K562 (cell line): ENCODE measurements around the gene PARD6B. TPM values are rescaled to one million over a fixed set of nuclear protein-coding genes. Genes with fewer than 3 reads are reported as not detected.

Experiments
- E2F5 ChIP-seq: sonication (generic); formaldehyde crosslinking; IDR thresholded peaks from 2 replicates; pipeline ENCODE4 v1.8.0; 2022; ENCODE audit warnings: mild to moderate bottlenecking, missing genetic modification reagents
- ESRRB ChIP-seq: fragments of 250-450 bp; sonication (Bioruptor Pico); IDR thresholded peaks from 2 replicates; pipeline ENCODE4 v1.5.0; 2020; ENCODE audit warnings: mild to moderate bottlenecking, moderate library complexity, borderline replicate concordance
- HINFP ChIP-seq: fragments of 450-650 bp; conservative IDR thresholded peaks from 2 replicates; pipeline ENCODE4 v1.6.1; 2016; ENCODE audit warnings: missing genetic modification characterization, low read depth, mild to moderate bottlenecking, control low read depth, missing compliant biosample characterization
- NONO ChIP-seq, 2 experiments: fragments of 200-400 bp in 1 of 2; fragments of 450-650 bp in 1 of 2; formaldehyde crosslinking in 1 of 2; IDR thresholded peaks; 2 replicates each; pipeline ENCODE4 v1.6.1; 2017; ENCODE audit warnings: low read depth in 2 of 2, mild to moderate bottlenecking in 2 of 2, moderate library complexity in 2 of 2, low read length in 1 of 2
- RBM22 ChIP-seq: fragments of 200-400 bp; formaldehyde crosslinking; IDR thresholded peaks from 2 replicates; pipeline ENCODE4 v1.6.1; 2018; ENCODE audit warnings: low read length, low read depth; ENCODE audit not compliant: poor library complexity, severe bottlenecking
- RNF219 ChIP-seq: fragments of 250-450 bp; sonication (Bioruptor Pico); IDR thresholded peaks from 2 replicates; pipeline ENCODE4 v1.5.0; 2022; ENCODE audit warnings: mild to moderate bottlenecking
- SMAD2 ChIP-seq: fragments of 150-350 bp; IDR thresholded peaks from 2 replicates; pipeline ENCODE4 v1.6.1; 2014; ENCODE audit warnings: low read depth, mild to moderate bottlenecking, low read length
- ZKSCAN1 ChIP-seq: fragments of 150-350 bp; IDR thresholded peaks from 2 replicates; pipeline ENCODE4 v1.6.1; 2016; ENCODE audit warnings: low read depth, low read length
- ZNF143 ChIP-seq: sonication (generic); formaldehyde crosslinking; IDR thresholded peaks from 2 replicates; pipeline ENCODE4 v1.9.0; 2022; ENCODE audit warnings: mild to moderate bottlenecking, missing genetic modification reagents
- ZNF311 ChIP-seq: fragments of 250-450 bp; sonication (Bioruptor Pico); IDR thresholded peaks from 2 replicates; pipeline ENCODE4 v1.4.0; 2020; ENCODE audit warnings: mild to moderate bottlenecking, moderate library complexity
- ZNF316 ChIP-seq: fragments of 450-650 bp; IDR thresholded peaks from 2 replicates; pipeline ENCODE4 v1.6.1; 2016
- ZNF41 ChIP-seq: fragments of 250-450 bp; sonication (Bioruptor Pico); conservative IDR thresholded peaks from 2 replicates; pipeline ENCODE4 v1.4.0; 2020; ENCODE audit warnings: mild to moderate bottlenecking
- ZNF584 ChIP-seq: fragments of 200-800 bp; sonication (Bioruptor generic); IDR thresholded peaks from 2 replicates; pipeline ENCODE4 v1.6.1; 2016; ENCODE audit warnings: low read depth, mild to moderate bottlenecking, missing genetic modification characterization, missing compliant biosample characterization
- ZSCAN32 ChIP-seq: fragments of 450-650 bp; formaldehyde crosslinking; IDR thresholded peaks from 2 replicates; pipeline ENCODE4 v1.4.0; 2020; ENCODE audit warnings: mild to moderate bottlenecking, moderate library complexity
- polyA plus RNA-seq, 8 experiments: library from polyadenylated mRNA; depleted of rRNA in 4 of 8; stranded (reverse) in 5 of 8; unstranded in 3 of 8; fragments of >200 nt; fragmentation: Nextera tagmentation in 2 of 8; fragmentation: Illumina TruSeq in 1 of 8; extraction: Ambion mirVana in 2 of 8; extraction: Trizol in 1 of 8; gene quantifications; 2 replicates each; pipeline versions ENCODE4 v1.2.1 to v1.2.3, GENCODE V29; 2011 to 2014; ENCODE audit warnings: inconsistent platforms in 1 of 8, missing spikeins in 1 of 8
- total RNA-seq, 7 experiments: library from RNA; depleted of rRNA in 6 of 7; stranded (reverse); fragments of >200 nt in 6 of 7; fragmentation: Illumina TruSeq in 2 of 7; extraction: Trizol in 2 of 7; gene quantifications; 2 replicates each; pipeline versions ENCODE4 v1.2.1 to v1.2.3, GENCODE V29; 2011 to 2021; ENCODE audit warnings: low replicate concordance in 1 of 7
- TF ChIP-seq, protein P1 (sequence below): fragments of 450-650 bp; IDR thresholded peaks from 2 replicates; pipeline ENCODE4 v1.6.1; 2017; ENCODE audit warnings: mild to moderate bottlenecking, moderate library complexity
- TF ChIP-seq, protein P2 (sequence below): sonication (generic); formaldehyde crosslinking; IDR thresholded peaks from 2 replicates; pipeline ENCODE4 v1.8.0; 2022; ENCODE audit warnings: mild to moderate bottlenecking, missing genetic modification reagents

The PARD6B gene
- total and polyA plus RNA-seq, 9 of the 15 experiments (the other 6 are each of a cell fraction or from before 2014, with no cell fraction given), result 1.7 to 12.3 (median 5.5) TPM

DNA sequence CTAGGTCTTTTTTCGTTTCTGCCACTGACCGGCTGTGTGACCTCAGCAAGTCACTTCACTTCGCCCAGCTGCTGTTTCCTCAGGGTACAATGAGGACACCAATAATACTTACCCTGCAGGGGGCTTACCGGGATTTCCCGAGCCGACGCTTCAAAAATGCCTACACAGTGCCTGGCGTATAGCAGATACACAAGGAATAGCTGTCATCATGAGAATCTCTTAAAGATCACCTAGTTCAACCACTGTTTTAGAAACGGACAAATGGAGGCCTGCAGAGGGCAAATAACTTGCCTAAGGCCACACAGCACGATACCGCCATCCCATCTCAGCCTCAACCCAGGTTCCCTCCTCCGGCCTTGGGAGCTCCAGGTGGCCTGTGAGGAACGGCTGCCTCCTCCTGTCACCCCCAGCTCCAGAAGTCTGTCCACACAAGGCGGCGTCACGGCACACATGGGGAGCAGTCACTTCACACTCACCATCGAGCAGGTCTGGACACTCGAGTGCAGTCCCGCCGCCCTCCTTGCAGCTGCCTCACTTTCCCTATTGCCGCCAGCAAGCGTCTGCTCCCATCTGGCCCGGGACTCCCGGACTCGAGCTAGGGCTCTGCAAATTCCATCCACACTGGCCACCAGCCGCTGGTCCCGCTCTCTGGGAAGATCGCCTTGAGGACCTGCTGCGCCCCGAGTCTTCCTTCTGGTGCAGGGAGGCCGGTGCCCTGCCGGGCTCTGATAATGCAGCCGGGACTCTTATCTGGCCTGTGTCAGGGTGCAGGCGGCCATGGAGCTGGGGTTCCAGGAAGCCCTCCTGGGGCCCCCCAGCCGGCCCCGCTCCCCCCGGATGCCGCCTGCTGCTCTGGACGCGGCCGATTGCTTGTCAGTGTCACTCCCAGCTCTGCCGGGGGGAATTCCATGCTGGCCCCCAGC is 40.5 kb upstream of the PARD6B start, which contains the start of gene RIPOR3 (continued):
- TF ChIP-seq, protein P1, sequence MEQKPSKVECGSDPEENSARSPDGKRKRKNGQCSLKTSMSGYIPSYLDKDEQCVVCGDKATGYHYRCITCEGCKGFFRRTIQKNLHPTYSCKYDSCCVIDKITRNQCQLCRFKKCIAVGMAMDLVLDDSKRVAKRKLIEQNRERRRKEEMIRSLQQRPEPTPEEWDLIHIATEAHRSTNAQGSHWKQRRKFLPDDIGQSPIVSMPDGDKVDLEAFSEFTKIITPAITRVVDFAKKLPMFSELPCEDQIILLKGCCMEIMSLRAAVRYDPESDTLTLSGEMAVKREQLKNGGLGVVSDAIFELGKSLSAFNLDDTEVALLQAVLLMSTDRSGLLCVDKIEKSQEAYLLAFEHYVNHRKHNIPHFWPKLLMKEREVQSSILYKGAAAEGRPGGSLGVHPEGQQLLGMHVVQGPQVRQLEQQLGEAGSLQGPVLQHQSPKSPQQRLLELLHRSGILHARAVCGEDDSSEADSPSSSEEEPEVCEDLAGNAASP, result no peak
- TF ChIP-seq RNF219 (CRISPR knock-in tag), result no peak
- peak; percentile 50 for TF ChIP-seq ZNF316
- TF ChIP-seq NONO (IDR thresholded peaks at IDR 0.05; ENCODE audit: low read depth in 2 of 2, low read length in 1 of 2), result peak in 1 of 2 experiments; percentile 90; a peak in 2 of 4 replicates
- TF ChIP-seq, protein P2, sequence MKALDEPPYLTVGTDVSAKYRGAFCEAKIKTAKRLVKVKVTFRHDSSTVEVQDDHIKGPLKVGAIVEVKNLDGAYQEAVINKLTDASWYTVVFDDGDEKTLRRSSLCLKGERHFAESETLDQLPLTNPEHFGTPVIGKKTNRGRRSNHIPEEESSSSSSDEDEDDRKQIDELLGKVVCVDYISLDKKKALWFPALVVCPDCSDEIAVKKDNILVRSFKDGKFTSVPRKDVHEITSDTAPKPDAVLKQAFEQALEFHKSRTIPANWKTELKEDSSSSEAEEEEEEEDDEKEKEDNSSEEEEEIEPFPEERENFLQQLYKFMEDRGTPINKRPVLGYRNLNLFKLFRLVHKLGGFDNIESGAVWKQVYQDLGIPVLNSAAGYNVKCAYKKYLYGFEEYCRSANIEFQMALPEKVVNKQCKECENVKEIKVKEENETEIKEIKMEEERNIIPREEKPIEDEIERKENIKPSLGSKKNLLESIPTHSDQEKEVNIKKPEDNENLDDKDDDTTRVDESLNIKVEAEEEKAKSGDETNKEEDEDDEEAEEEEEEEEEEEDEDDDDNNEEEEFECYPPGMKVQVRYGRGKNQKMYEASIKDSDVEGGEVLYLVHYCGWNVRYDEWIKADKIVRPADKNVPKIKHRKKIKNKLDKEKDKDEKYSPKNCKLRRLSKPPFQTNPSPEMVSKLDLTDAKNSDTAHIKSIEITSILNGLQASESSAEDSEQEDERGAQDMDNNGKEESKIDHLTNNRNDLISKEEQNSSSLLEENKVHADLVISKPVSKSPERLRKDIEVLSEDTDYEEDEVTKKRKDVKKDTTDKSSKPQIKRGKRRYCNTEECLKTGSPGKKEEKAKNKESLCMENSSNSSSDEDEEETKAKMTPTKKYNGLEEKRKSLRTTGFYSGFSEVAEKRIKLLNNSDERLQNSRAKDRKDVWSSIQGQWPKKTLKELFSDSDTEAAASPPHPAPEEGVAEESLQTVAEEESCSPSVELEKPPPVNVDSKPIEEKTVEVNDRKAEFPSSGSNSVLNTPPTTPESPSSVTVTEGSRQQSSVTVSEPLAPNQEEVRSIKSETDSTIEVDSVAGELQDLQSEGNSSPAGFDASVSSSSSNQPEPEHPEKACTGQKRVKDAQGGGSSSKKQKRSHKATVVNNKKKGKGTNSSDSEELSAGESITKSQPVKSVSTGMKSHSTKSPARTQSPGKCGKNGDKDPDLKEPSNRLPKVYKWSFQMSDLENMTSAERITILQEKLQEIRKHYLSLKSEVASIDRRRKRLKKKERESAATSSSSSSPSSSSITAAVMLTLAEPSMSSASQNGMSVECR, result no peak; the same call in 1 of the 2 replicates
- no peak for TF ChIP-seq ZSCAN32 (CRISPR knock-in tag)
- no peak for TF ChIP-seq ZNF41 (CRISPR knock-in tag)
- TF ChIP-seq ZNF143 (CRISPR knock-in tag), result no peak
- peak; percentile 81 for TF ChIP-seq ZNF584
- peak; percentile 91 for TF ChIP-seq ZNF311 (CRISPR knock-in tag)
- TF ChIP-seq E2F5, result no peak
- TF ChIP-seq ZKSCAN1, result peak; percentile 22; the same call in 1 of the 2 replicates
- TF ChIP-seq SMAD2, result no peak
- no peak for TF ChIP-seq RBM22
- TF ChIP-seq HINFP (tag), result no peak
- TF ChIP-seq ESRRB (CRISPR knock-in tag), result no peak
